ENCODE results near the gene GCGR. TPM values are rescaled to one million over a fixed set of nuclear protein-coding genes. Genes with fewer than 3 reads are reported as not detected.

Gene GCGR
- polyA plus RNA-seq, 2 of the 4 experiments (the other 2 are of a cell fraction): 0.19 to 0.45 TPM

DNA sequence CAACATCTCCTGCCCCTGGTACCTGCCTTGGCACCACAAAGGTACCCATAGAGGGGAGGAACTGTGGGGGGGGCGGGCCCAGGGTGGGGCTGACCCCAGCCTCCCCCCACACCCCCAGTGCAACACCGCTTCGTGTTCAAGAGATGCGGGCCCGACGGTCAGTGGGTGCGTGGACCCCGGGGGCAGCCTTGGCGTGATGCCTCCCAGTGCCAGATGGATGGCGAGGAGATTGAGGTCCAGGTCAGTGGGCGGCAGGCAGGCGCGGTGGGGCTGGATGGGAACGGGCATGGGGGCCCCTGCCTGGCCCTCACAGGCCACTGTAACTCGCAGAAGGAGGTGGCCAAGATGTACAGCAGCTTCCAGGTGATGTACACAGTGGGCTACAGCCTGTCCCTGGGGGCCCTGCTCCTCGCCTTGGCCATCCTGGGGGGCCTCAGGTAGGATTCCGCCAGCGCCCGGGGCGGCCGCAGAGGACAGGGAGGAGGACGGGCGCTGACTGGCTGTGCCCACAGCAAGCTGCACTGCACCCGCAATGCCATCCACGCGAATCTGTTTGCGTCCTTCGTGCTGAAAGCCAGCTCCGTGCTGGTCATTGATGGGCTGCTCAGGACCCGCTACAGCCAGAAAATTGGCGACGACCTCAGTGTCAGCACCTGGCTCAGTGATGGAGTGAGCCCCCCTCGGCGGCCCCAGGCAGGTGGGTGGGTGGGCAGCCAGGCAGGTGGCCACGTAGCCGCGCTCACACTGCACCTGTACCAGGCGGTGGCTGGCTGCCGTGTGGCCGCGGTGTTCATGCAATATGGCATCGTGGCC is 7.1 kb downstream of the GCGR start (continued):
- TF ChIP-seq RARB (CRISPR knock-in tag; IDR thresholded peaks at IDR 0.05) (no peak), ZSCAN20 (CRISPR knock-in tag; IDR thresholded peaks at IDR 0.05) (no peak)

- no peak for FAIRE-seq
- Histone ChIP-seq H3K9me3 (no peaks in the 10 kb centered on the region), H3K4me2 (no peak overlapping the region), H3K4me1 (peaks cover 25% of the 10 kb centered on the region), H3K27ac (no peak overlapping the region), H3K4me3 (no peak overlapping the region)
- no peak for DNase-seq (ENCODE audit: low read depth in 1 of 2, low spot score in 1 of 2)
- TF ChIP-seq CBX2 (IDR thresholded peaks at IDR 0.05; ENCODE audit: borderline replicate concordance, low read depth): no peak
- TF ChIP-seq RCOR1 (IDR thresholded peaks at IDR 0.05; ENCODE audit: low read depth, low read length): no peak
- TF ChIP-seq, protein P1, sequence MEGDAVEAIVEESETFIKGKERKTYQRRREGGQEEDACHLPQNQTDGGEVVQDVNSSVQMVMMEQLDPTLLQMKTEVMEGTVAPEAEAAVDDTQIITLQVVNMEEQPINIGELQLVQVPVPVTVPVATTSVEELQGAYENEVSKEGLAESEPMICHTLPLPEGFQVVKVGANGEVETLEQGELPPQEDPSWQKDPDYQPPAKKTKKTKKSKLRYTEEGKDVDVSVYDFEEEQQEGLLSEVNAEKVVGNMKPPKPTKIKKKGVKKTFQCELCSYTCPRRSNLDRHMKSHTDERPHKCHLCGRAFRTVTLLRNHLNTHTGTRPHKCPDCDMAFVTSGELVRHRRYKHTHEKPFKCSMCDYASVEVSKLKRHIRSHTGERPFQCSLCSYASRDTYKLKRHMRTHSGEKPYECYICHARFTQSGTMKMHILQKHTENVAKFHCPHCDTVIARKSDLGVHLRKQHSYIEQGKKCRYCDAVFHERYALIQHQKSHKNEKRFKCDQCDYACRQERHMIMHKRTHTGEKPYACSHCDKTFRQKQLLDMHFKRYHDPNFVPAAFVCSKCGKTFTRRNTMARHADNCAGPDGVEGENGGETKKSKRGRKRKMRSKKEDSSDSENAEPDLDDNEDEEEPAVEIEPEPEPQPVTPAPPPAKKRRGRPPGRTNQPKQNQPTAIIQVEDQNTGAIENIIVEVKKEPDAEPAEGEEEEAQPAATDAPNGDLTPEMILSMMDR (IDR thresholded peaks at IDR 0.05): no peak
- TF ChIP-seq, protein P2, sequence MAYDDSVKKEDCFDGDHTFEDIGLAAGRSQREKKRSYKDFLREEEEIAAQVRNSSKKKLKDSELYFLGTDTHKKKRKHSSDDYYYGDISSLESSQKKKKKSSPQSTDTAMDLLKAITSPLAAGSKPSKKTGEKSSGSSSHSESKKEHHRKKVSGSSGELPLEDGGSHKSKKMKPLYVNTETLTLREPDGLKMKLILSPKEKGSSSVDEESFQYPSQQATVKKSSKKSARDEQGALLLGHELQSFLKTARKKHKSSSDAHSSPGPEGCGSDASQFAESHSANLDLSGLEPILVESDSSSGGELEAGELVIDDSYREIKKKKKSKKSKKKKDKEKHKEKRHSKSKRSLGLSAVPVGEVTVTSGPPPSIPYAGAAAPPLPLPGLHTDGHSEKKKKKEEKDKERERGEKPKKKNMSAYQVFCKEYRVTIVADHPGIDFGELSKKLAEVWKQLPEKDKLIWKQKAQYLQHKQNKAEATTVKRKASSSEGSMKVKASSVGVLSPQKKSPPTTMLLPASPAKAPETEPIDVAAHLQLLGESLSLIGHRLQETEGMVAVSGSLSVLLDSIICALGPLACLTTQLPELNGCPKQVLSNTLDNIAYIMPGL (CRISPR knock-in tag; IDR thresholded peaks at IDR 0.05; ENCODE audit: borderline replicate concordance): no peak
- TF ChIP-seq RFX5 (IDR thresholded peaks at IDR 0.05): no peak
- no peak for TF ChIP-seq SMC3 (IDR thresholded peaks at IDR 0.05)
- no peak for TF ChIP-seq ZSCAN20 (CRISPR knock-in tag; IDR thresholded peaks at IDR 0.05)
- 58% methylated on average over 14 of the region's 24 CpGs for WGBS (ENCODE audit: missing lambda C conversion rate)
- CTCF ChIA-PET: interaction anchor here (0.7 to 4.9 kb wide), 6 partner anchors 11 to 82 kb away, joined by 3 to 24 read pairs (median 3); no protein-coding TSS in a partner anchor
- POLR2A ChIA-PET: interaction anchor here (0.6 kb wide), 1 partner anchor 217 kb away, joined by 3 read pairs; no protein-coding TSS in a partner anchor
- peak in 1 of 2 experiments; percentile 28; a peak in 3 of 6 replicates for ATAC-seq
Measured at GRCh38 chr17:81811705-81812570, 8.0 kb downstream of the GCGR start.

- ChIA-PET POLR2A (interaction anchor here (0.6 kb wide), 1 partner anchor 217 kb away, joined by 3 read pairs; no protein-coding TSS in a partner anchor), CTCF (interaction anchor here (1.0 to 4.9 kb wide), 5 partner anchors 10 to 82 kb away, joined by 3 to 24 read pairs (median 3); no protein-coding TSS in a partner anchor)
- no peak overlapping the region for H3K4me2 ChIP-seq
- no peak for FAIRE-seq
- whole genome bisulfite sequencing (ENCODE audit: missing lambda C conversion rate): 62% methylated on average over 40 of the region's 45 CpGs
- H3K9me3 ChIP-seq: no peaks in the 10 kb centered on the region
- no peak overlapping the region for H3K27ac ChIP-seq
- H3K4me1 ChIP-seq: peaks cover 31% of the 10 kb centered on the region
- no peak for ATAC-seq
- H3K4me3 ChIP-seq: no peak overlapping the region
- no peak for DNase-seq (ENCODE audit: low read depth in 1 of 2, low spot score in 1 of 2)
- TF ChIP-seq ZFP36 (IDR thresholded peaks at IDR 0.05; ENCODE audit: borderline replicate concordance, partially characterized antibody): no peak
- no peak for TF ChIP-seq KDM1A (IDR thresholded peaks at IDR 0.05; ENCODE audit: low read depth)
- TF ChIP-seq RNF2 (IDR thresholded peaks at IDR 0.05; ENCODE audit: borderline replicate concordance, low read depth): no peak
- TF ChIP-seq EHF (CRISPR knock-in tag; IDR thresholded peaks at IDR 0.05): no peak
- TF ChIP-seq CHD2 (IDR thresholded peaks at IDR 0.05; ENCODE audit: low read length, partially characterized antibody): no peak
- TF ChIP-seq ZSCAN20 (CRISPR knock-in tag; IDR thresholded peaks at IDR 0.05): no peak
- TF ChIP-seq NPAS2 (CRISPR knock-in tag; IDR thresholded peaks at IDR 0.05; ENCODE audit: borderline replicate concordance): no peak
- no peak for TF ChIP-seq CHD4 (IDR thresholded peaks at IDR 0.05; ENCODE audit: borderline replicate concordance)
- TF ChIP-seq, protein P3, sequence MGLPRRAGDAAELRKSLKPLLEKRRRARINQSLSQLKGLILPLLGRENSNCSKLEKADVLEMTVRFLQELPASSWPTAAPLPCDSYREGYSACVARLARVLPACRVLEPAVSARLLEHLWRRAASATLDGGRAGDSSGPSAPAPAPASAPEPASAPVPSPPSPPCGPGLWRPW (IDR thresholded peaks at IDR 0.05): no peak
- no peak for TF ChIP-seq HDAC2 (IDR thresholded peaks at IDR 0.05)
- TF ChIP-seq KDM5A (IDR thresholded peaks at IDR 0.05): no peak
- TF ChIP-seq POLR2A (IDR thresholded peaks at IDR 0.05; ENCODE audit: low read length): no peak
- no peak for TF ChIP-seq FOSL2 (IDR thresholded peaks at IDR 0.05)
- TF ChIP-seq FOSL2 (CRISPR knock-in tag; IDR thresholded peaks at IDR 0.05): no peak
- no peak for TF ChIP-seq MAZ (IDR thresholded peaks at IDR 0.05; ENCODE audit: borderline replicate concordance, low read depth, low read length)
- no peak for TF ChIP-seq ZC3H11A (IDR thresholded peaks at IDR 0.05)
- TF ChIP-seq TP53 (CRISPR knock-in tag; IDR thresholded peaks at IDR 0.05): no peak
Measured at GRCh38 chr17:81812571-81813370, 8.8 kb downstream of the GCGR start.
